Neural progenitor cell (in vitro differentiated cells): ENCODE data around the gene ZNF418. TPM values are rescaled to one million over a fixed set of nuclear protein-coding genes. Genes with fewer than 3 reads are reported as not detected.

Experiments
- DNase-seq: peaks from one replicate; pipeline ENCODE4 v3.0.0-alpha.2; 2016; ENCODE audit warnings: low spot score
- H2AFZ ChIP-seq: fragments of 200-600 bp; sonication (generic); replicated peaks from 2 replicates; pipeline ENCODE4 v1.6.1; 2016; ENCODE audit warnings: antibody characterized with exemption
- H3F3A ChIP-seq: fragments of 200-600 bp; sonication (generic); 2 replicates; pipeline ENCODE4 v1.6.1; 2016; ENCODE audit warnings: antibody characterized with exemption, low read depth
- H3K27ac ChIP-seq: fragments of 200-600 bp; sonication (generic); 2 replicates; pipeline ENCODE4 v1.5.1; 2016; ENCODE audit warnings: mild to moderate bottlenecking
- H3K27me3 ChIP-seq: fragments of 200-600 bp; sonication (generic); 2 replicates; pipeline ENCODE4 v1.6.1; 2016; ENCODE audit warnings: mild to moderate bottlenecking, moderate library complexity
- H3K36me3 ChIP-seq: fragments of 200-600 bp; sonication (generic); 2 replicates; pipeline ENCODE4 v1.5.1; 2016
- H3K4me1 ChIP-seq: fragments of 200-600 bp; sonication (generic); 2 replicates; pipeline ENCODE4 v1.6.1; 2016; ENCODE audit warnings: mixed run types
- H3K4me2 ChIP-seq: fragments of 200-600 bp; sonication (generic); 2 replicates; pipeline ENCODE4 v1.6.1; 2016
- H3K4me3 ChIP-seq: fragments of 200-600 bp; sonication (generic); 2 replicates; pipeline ENCODE4 v1.5.1; 2016
- H3K79me2 ChIP-seq: fragments of 200-600 bp; sonication (generic); 2 replicates; pipeline ENCODE4 v1.6.1; 2016; ENCODE audit warnings: low read depth
- H3K9ac ChIP-seq: fragments of 200-600 bp; sonication (generic); 2 replicates; pipeline ENCODE4 v1.6.1; 2016
- H3K9me3 ChIP-seq: fragments of 200-600 bp; sonication (generic); 2 replicates; pipeline ENCODE4 v1.5.1; 2016; ENCODE audit warnings: low read depth
- H4K20me1 ChIP-seq: fragments of 200-600 bp; sonication (generic); 2 replicates; pipeline ENCODE4 v1.6.1; 2016; ENCODE audit warnings: low read depth
- H3K27ac Mint-ChIP-seq: 3 replicates; pipeline ENCODE4 v1.8.0; 2021; ENCODE audit warnings: mixed read lengths
- H3K27me3 Mint-ChIP-seq: 2 replicates; pipeline ENCODE4 v1.8.0; 2022; ENCODE audit warnings: low read depth, mild to moderate bottlenecking, inconsistent platforms, moderate library complexity, mixed read lengths; ENCODE audit not compliant: insufficient read depth
- H3K36me3 Mint-ChIP-seq: 3 replicates; pipeline ENCODE4 v1.8.0; 2021; ENCODE audit warnings: mixed read lengths
- H3K4me1 Mint-ChIP-seq: 3 replicates; pipeline ENCODE4 v1.8.0; 2021; ENCODE audit warnings: mixed read lengths
- H3K4me3 Mint-ChIP-seq: 3 replicates; pipeline ENCODE4 v1.8.0; 2021; ENCODE audit warnings: mild to moderate bottlenecking, moderate library complexity, mixed read lengths
- H3K9me3 Mint-ChIP-seq: 3 replicates; pipeline ENCODE4 v1.8.0; 2020; ENCODE audit warnings: mixed read lengths
- EZH2 ChIP-seq: fragments of 200-600 bp; sonication (generic); IDR thresholded peaks from 2 replicates; pipeline ENCODE4 v1.6.1; 2017; ENCODE audit warnings: antibody characterized with exemption, mild to moderate bottlenecking, moderate library complexity
- EZH2phosphoT487 ChIP-seq: fragments of 200-600 bp; sonication (generic); IDR thresholded peaks from 2 replicates; pipeline ENCODE4 v1.6.1; 2017; ENCODE audit warnings: antibody characterized with exemption
- total RNA-seq: library from RNA; depleted of rRNA; stranded (reverse); fragments of >200 nt; gene quantifications from 2 replicates; pipeline ENCODE4 v1.2.3, GENCODE V29; 2015; ENCODE audit warnings: low replicate concordance
- TF ChIP-seq, protein P1 (sequence below): fragments of 200-600 bp; sonication (generic); IDR thresholded peaks from 2 replicates; pipeline ENCODE4 v1.5.1; 2017; ENCODE audit warnings: antibody characterized with exemption, mild to moderate bottlenecking

ZNF418 gene
- total RNA-seq = 25.9 and 43.0 TPM in 2 replicates

DNA sequence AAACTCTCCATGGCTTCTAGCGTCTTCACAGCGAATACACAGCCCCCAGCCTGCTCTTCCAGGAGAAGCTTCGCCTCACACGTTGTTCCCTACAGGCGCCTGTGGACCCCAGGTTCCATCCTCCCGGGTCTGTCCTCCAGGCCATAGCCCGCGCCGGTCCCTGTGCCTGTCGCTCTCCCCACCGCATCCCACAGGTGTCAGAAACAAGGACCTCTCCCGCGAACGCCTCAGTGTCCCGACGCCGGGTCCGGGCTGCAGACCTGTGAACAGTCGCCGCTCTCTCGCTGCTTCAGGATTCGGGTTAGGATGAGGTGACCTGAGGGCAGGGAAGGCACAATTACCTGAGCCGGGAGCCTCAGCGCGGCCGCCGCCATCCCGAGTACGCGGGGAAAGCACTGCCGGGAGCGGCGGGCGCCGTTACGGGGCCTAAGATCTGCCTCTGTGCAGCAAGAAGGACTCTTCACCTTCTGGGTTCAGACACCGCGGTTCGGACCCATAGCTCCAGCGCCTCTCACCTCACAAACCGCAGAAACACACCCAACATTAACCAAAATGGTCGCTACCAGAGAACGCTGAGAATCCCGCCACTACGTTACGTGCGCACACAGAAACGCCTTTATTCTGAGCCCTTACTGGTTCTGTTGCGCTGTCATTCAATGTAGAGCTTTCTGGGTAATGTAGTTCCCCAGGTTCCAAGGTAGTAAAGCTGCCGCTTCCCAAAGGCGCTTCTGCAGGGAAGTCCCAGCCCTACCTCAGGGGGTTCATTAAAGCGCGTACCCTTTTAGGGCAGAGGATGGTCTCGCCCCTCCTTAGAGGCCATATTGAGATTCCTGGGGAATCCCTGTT lies at the start of gene ZNF418:
Gene ZNF418, minus strand, starts transcription at position 583 of the 846 bp plus-strand sequence. CDS start 1,580 bp downstream, outside the sequence.
- Histone ChIP-seq H3K9ac (peak within 1 kb of the TSS; percentile 96), H3K36me3 (peaks cover 29% of the 10 kb centered on the region), H3K27ac (peak within 1 kb of the TSS; percentile 57), H3K79me2 (peaks cover 51% of the 10 kb centered on the region), H3K4me3 (peak within 1 kb of the TSS; percentile 95), H3K9me3 (peaks cover 8% of the 10 kb centered on the region), H3K4me2 (peak within 1 kb of the TSS; percentile 94), H3F3A (peaks cover 19% of the 10 kb centered on the region), H4K20me1 (no peaks in the 10 kb centered on the region), H2AFZ (peak within 1 kb of the TSS; percentile 98), H3K27me3 (no peaks in the 10 kb centered on the region), H3K4me1 (peaks cover 17% of the 10 kb centered on the region)
- TF ChIP-seq, protein P1, sequence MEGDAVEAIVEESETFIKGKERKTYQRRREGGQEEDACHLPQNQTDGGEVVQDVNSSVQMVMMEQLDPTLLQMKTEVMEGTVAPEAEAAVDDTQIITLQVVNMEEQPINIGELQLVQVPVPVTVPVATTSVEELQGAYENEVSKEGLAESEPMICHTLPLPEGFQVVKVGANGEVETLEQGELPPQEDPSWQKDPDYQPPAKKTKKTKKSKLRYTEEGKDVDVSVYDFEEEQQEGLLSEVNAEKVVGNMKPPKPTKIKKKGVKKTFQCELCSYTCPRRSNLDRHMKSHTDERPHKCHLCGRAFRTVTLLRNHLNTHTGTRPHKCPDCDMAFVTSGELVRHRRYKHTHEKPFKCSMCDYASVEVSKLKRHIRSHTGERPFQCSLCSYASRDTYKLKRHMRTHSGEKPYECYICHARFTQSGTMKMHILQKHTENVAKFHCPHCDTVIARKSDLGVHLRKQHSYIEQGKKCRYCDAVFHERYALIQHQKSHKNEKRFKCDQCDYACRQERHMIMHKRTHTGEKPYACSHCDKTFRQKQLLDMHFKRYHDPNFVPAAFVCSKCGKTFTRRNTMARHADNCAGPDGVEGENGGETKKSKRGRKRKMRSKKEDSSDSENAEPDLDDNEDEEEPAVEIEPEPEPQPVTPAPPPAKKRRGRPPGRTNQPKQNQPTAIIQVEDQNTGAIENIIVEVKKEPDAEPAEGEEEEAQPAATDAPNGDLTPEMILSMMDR = no peak
- no peak for TF ChIP-seq EZH2
- TF ChIP-seq EZH2phosphoT487 = no peak
- peaks cover 88% of the 10 kb centered on the region for H3K9me3 Mint-ChIP-seq
- peak within 1 kb of the TSS; percentile 95 for H3K27ac Mint-ChIP-seq
- H3K36me3 Mint-ChIP-seq = peaks cover 75% of the 10 kb centered on the region
- peak; percentile 93 for DNase-seq
- H3K4me3 Mint-ChIP-seq = peak within 1 kb of the TSS; percentile 98
- peaks cover 5% of the 10 kb centered on the region for H3K27me3 Mint-ChIP-seq
- peaks cover 8% of the 10 kb centered on the region for H3K4me1 Mint-ChIP-seq

DNA sequence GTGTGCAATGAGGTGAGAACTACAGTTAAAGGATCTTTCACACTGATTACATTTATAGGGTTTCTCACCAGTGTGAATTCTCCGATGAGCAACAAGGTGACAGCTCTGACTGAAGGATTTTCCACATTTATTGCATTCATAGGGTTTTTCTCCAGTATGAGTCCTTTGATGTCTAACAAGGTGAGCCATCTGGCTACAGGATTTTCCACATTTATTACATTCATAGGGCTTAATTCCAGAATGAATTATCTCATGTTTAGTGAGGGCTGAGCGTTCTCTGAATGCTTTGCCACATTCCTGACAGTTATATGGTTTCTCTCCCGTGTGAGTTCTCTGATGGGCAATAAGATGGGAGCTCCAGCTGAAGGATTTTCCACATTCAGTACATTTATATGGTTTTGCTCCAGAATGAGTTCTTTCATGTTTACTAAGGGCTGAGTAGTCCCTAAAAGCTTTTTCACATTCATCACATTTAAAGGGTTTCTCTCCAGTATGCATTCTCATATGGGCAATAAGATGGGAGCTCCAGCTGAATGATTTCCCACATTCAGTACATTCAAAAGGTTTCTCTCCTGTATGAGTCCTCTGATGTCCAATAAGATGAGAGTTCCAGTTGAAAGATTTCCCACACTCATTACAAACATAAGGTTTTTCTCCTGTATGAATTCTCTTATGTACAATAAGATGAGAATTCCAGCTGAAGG lies 43.5 kb upstream of the ZNF418 start:
- no peak overlapping the region for H3K4me2 ChIP-seq
- TF ChIP-seq, protein P1 = no peak
- no peak for TF ChIP-seq EZH2
- no peak for TF ChIP-seq EZH2phosphoT487
- DNase-seq = no peak
- no peak overlapping the region for H3K4me3 Mint-ChIP-seq
- H3K36me3 Mint-ChIP-seq = peaks cover 93% of the 10 kb centered on the region
- H3K79me2 ChIP-seq = peaks cover 3% of the 10 kb centered on the region
- H3K27me3 Mint-ChIP-seq = peaks cover 11% of the 10 kb centered on the region
- H3K4me1 ChIP-seq = no peaks in the 10 kb centered on the region
- no peak overlapping the region for H2AFZ ChIP-seq
- H3K27ac Mint-ChIP-seq = no peak overlapping the region
- H3K9me3 Mint-ChIP-seq = peaks cover 96% of the 10 kb centered on the region
- peak overlapping the region; percentile 17 for H3K4me3 ChIP-seq
- no peaks in the 10 kb centered on the region for H3K27me3 ChIP-seq
- no peaks in the 10 kb centered on the region for H4K20me1 ChIP-seq
- no peak overlapping the region for H3K9ac ChIP-seq
- no peaks in the 10 kb centered on the region for H3K4me1 Mint-ChIP-seq
- peaks cover 83% of the 10 kb centered on the region for H3K9me3 ChIP-seq
- peaks cover 76% of the 10 kb centered on the region for H3K36me3 ChIP-seq
- H3K27ac ChIP-seq = no peak overlapping the region
- peaks cover 16% of the 10 kb centered on the region for H3F3A ChIP-seq

DNA sequence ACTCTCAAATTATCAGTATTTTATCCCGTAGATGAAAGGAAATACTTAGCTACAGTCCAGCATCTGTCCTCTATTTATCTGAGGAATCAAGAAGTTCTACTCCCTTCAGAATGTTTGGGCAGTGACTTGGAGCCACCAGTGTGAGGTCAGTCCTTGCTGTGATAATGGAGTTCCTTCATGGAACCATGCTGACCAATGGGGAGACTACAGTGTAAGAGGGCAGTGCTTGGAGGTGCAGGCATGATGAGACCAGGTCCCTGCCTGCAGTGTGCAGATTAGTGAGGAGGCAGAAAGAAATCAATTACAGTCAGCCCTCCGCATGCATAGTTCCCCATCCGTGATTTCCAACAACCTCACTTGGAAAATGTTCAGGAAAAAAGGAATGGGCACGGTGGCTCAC lies 39.2 kb upstream of the ZNF418 start, which contains the start of gene C19orf18:
Gene C19orf18, minus strand, starts transcription at position 101 of the 400 bp plus-strand sequence. CDS start 102 bp downstream, outside the sequence.
- H3K27me3 ChIP-seq = no peaks in the 10 kb centered on the region
- H3K27me3 Mint-ChIP-seq = peaks cover 14% of the 10 kb centered on the region
- no peaks in the 10 kb centered on the region for H3K4me1 ChIP-seq
- peaks cover 10% of the 10 kb centered on the region for H3F3A ChIP-seq
- peaks cover 51% of the 10 kb centered on the region for H3K9me3 ChIP-seq
- no peaks in the 10 kb centered on the region for H4K20me1 ChIP-seq
- no peak within 1 kb of the TSS for H3K27ac ChIP-seq
- H3K9ac ChIP-seq = no peak within 1 kb of the TSS
- H2AFZ ChIP-seq = no peak within 1 kb of the TSS
- H3K4me3 ChIP-seq = no peak within 1 kb of the TSS
- no peaks in the 10 kb centered on the region for H3K4me1 Mint-ChIP-seq
- peaks cover 68% of the 10 kb centered on the region for H3K36me3 Mint-ChIP-seq
- H3K27ac Mint-ChIP-seq = no peak within 1 kb of the TSS
- TF ChIP-seq EZH2phosphoT487 = no peak
- no peak for TF ChIP-seq EZH2
- TF ChIP-seq, protein P1 = no peak
- H3K79me2 ChIP-seq = no peaks in the 10 kb centered on the region
- no peak within 1 kb of the TSS for H3K4me2 ChIP-seq
- no peak for DNase-seq
- H3K4me3 Mint-ChIP-seq = no peak within 1 kb of the TSS
- H3K9me3 Mint-ChIP-seq = peaks cover 91% of the 10 kb centered on the region
- peaks cover 35% of the 10 kb centered on the region for H3K36me3 ChIP-seq
